ENCODE data around the gene DAZL.

DNA sequence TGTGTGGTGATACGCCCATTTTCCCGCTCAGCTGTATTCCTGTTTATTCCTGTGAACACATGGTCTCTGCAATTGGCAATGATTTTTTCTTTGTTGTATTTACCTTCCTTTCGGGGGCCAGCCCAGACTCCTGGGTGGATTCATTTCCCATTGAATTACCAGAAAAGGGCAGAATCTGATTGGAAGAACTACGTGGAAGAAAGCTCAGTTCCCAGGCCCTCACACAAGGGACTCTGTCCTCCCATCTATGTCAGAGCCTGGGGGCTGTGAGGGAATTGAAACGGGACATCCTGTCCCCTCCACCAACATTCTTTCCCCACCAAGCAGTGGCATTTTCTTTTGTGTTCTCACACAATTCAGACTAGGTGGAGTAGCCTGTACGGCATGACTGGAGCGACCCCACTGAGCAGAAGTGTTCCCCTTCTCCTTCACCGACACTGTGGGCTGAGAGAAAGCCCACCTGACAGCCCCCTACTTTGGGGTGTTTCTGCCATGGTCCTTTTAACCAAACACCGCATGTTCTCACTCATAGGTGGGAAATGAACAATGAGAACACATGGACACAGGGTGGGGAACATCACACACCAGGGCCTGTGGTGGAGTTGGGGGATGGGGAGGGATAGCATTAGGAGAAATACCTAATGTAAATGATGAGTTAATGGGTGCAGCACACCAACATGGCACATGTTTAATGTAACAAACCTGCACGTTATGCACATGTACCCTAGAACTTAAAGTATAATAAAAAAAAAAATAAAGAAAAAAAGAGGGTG, 59.6 kb downstream of the DAZL start:
- TF ChIP-seq EZH2 (IDR thresholded peaks at IDR 0.05; ENCODE audit: borderline replicate concordance, control insufficient read depth, low read depth, low read length) (no peak), TAF1 (IDR thresholded peaks at IDR 0.05; ENCODE audit: borderline replicate concordance, low read depth, low read length) (no peak)
